Astrocyte (in vitro differentiated cells and primary cell): ENCODE data around the gene TERT. TPM values are rescaled to one million over a fixed set of nuclear protein-coding genes. Genes with fewer than 3 reads are reported as not detected.

Source experiments
- DNase-seq: peaks from one replicate; pipeline ENCODE4 v3.0.0-alpha.2; 2010; ENCODE audit warnings: low read depth
- FAIRE-seq: peaks from 2 replicates; lab custom pipeline; 2011; peaks lifted over from hg19 to GRCh38; lab: Jason Lieb, UNC
- H2AFZ ChIP-seq: 2 replicates; pipeline ENCODE4 v1.6.0; 2012; ENCODE audit warnings: low read depth, low read length, inconsistent platforms
- H3K27ac ChIP-seq: 2 replicates; pipeline ENCODE4 v1.5.1; 2011; ENCODE audit warnings: low read depth, low read length, inconsistent platforms
- H3K27me3 ChIP-seq: 2 replicates; pipeline ENCODE4 v1.6.0; 2011; ENCODE audit warnings: low read length, inconsistent platforms; ENCODE audit not compliant: insufficient read depth
- H3K36me3 ChIP-seq: 2 replicates; pipeline ENCODE4 v1.5.1; 2011; ENCODE audit warnings: low read length, inconsistent platforms; ENCODE audit not compliant: insufficient read depth
- H3K4me1 ChIP-seq: 2 replicates; pipeline ENCODE4 v1.5.1; 2011; ENCODE audit warnings: low read length, inconsistent platforms; ENCODE audit not compliant: insufficient read depth
- H3K4me2 ChIP-seq: 2 replicates; pipeline ENCODE4 v1.6.0; 2012; ENCODE audit warnings: low read length, inconsistent platforms
- H3K4me3 ChIP-seq: 2 replicates; pipeline ENCODE4 v1.5.1; 2011; ENCODE audit warnings: low read depth, mild to moderate bottlenecking, low read length, inconsistent platforms; ENCODE audit not compliant: insufficient read depth
- H3K79me2 ChIP-seq: 2 replicates; pipeline ENCODE4 v1.6.0; 2012; ENCODE audit warnings: mild to moderate bottlenecking, low read length, inconsistent platforms; ENCODE audit not compliant: insufficient read depth
- H3K9ac ChIP-seq: 2 replicates; pipeline ENCODE4 v1.6.0; 2012; ENCODE audit warnings: mild to moderate bottlenecking, low read length, inconsistent platforms
- H3K9me3 ChIP-seq: 2 replicates; pipeline ENCODE4 v1.5.1; 2012; ENCODE audit warnings: low read depth, mild to moderate bottlenecking, low read length, inconsistent platforms; ENCODE audit not compliant: insufficient read depth
- H4K20me1 ChIP-seq: 2 replicates; pipeline ENCODE4 v1.6.0; 2012; ENCODE audit warnings: low read length, inconsistent platforms; ENCODE audit not compliant: insufficient read depth
- H3K27ac Mint-ChIP-seq: one replicate; pipeline ENCODE4 v1.8.0; 2021; ENCODE audit warnings: mild to moderate bottlenecking, mixed read lengths; ENCODE audit not compliant: unreplicated experiment
- H3K27me3 Mint-ChIP-seq: one replicate; pipeline ENCODE4 v1.8.0; 2021; ENCODE audit warnings: low read depth, mixed read lengths; ENCODE audit not compliant: unreplicated experiment
- H3K36me3 Mint-ChIP-seq: one replicate; pipeline ENCODE4 v1.8.0; 2021; ENCODE audit warnings: low read depth, mixed read lengths; ENCODE audit not compliant: unreplicated experiment
- H3K4me1 Mint-ChIP-seq: one replicate; pipeline ENCODE4 v1.8.0; 2021; ENCODE audit warnings: low read depth, mixed read lengths; ENCODE audit not compliant: unreplicated experiment
- H3K4me3 Mint-ChIP-seq: one replicate; pipeline ENCODE4 v1.8.0; 2021; ENCODE audit warnings: mild to moderate bottlenecking, moderate library complexity, mixed read lengths; ENCODE audit not compliant: unreplicated experiment
- H3K9me3 Mint-ChIP-seq: one replicate; pipeline ENCODE4 v1.8.0; 2021; ENCODE audit warnings: mild to moderate bottlenecking, mixed read lengths; ENCODE audit not compliant: unreplicated experiment
- CTCF ChIP-seq: IDR thresholded peaks from 2 replicates; pipeline ENCODE4 v1.5.1; 2011; ENCODE audit warnings: low read depth, mild to moderate bottlenecking, inconsistent platforms, low read length, moderate library complexity; ENCODE audit not compliant: insufficient read depth
- EZH2 ChIP-seq: IDR thresholded peaks from 2 replicates; pipeline ENCODE4 v1.6.1; 2012; ENCODE audit warnings: mild to moderate bottlenecking, low read length, inconsistent platforms; ENCODE audit not compliant: insufficient read depth
- total RNA-seq: library from RNA; stranded (reverse); gene quantifications from 2 replicates; pipeline ENCODE4 v1.2.1, GENCODE V29; 2021

TERT gene
- total RNA-seq, 1 donor from 2014 or later = 0.50 TPM

- no peaks in the 10 kb centered on the region for H3K79me2 ChIP-seq
- H2AFZ ChIP-seq = no peak overlapping the region
- no peak overlapping the region for H3K27ac Mint-ChIP-seq
- no peaks in the 10 kb centered on the region for H3K36me3 ChIP-seq
- H3K4me1 Mint-ChIP-seq = no peaks in the 10 kb centered on the region
- no peaks in the 10 kb centered on the region for H3K9me3 Mint-ChIP-seq
- no peak for DNase-seq
- H3K9me3 ChIP-seq = no peaks in the 10 kb centered on the region
- no peaks in the 10 kb centered on the region for H4K20me1 ChIP-seq
- no peak overlapping the region for H3K9ac ChIP-seq
- H3K4me2 ChIP-seq = no peak overlapping the region
- H3K27ac ChIP-seq = no peak overlapping the region
- no peaks in the 10 kb centered on the region for H3K27me3 ChIP-seq
- H3K36me3 Mint-ChIP-seq = no peaks in the 10 kb centered on the region
- FAIRE-seq = no peak
- no peak overlapping the region for H3K4me3 Mint-ChIP-seq
- no peaks in the 10 kb centered on the region for H3K4me1 ChIP-seq
- no peak for TF ChIP-seq CTCF
- TF ChIP-seq EZH2 = no peak
- no peak overlapping the region for H3K4me3 ChIP-seq
- H3K27me3 Mint-ChIP-seq = peaks cover 43% of the 10 kb centered on the region
These were observed 66.7 kb downstream of the TERT start for GRCh38 chr5:1228120-1228519.

DNA sequence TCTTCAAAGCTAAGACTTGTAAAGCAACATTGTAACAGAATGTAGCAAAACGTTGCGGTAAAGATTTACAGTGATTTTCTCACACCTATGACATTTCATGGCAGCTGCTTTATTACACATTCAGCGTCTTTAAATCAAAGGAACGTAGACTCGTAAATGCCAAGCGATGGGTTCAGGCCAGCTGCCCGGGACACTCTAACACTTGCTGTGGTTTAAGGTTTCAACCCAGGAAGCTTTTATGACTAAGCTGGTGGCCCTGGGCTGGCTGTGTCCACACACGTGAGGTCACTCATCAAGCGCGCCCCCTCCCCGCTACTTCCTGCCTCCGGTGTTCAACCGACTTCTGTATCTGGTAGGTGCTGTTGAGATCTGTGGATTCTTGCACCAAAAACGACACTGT is 67.2 kb downstream of the TERT start:
- Histone ChIP-seq H3K36me3 (no peaks in the 10 kb centered on the region), H3K9me3 (peaks cover under 1% of the 10 kb centered on the region)

More for the DNA sequence above, 67.2 kb downstream of the TERT start:
- Mint-ChIP-seq H3K36me3 (no peaks in the 10 kb centered on the region), H3K9me3 (no peaks in the 10 kb centered on the region), H3K4me1 (no peaks in the 10 kb centered on the region), H3K27ac (no peak overlapping the region), H3K4me3 (no peak overlapping the region), H3K27me3 (peaks cover 43% of the 10 kb centered on the region)
- no peak overlapping the region for H3K9ac ChIP-seq
- H4K20me1 ChIP-seq = no peaks in the 10 kb centered on the region
- H3K4me2 ChIP-seq = no peak overlapping the region
- DNase-seq = no peak
- TF ChIP-seq CTCF (no peak), EZH2 (no peak)
- H3K27me3 ChIP-seq = no peaks in the 10 kb centered on the region
- H3K4me1 ChIP-seq = no peaks in the 10 kb centered on the region
- no peak overlapping the region for H3K27ac ChIP-seq
- no peak overlapping the region for H3K4me3 ChIP-seq
- no peak for FAIRE-seq
- no peaks in the 10 kb centered on the region for H3K79me2 ChIP-seq
- H2AFZ ChIP-seq = no peak overlapping the region
